ENCODE data around the gene MANF.

Gene MANF

GRCh38 chr3:51384726-51385473 lies at the start of gene MANF:
TSS of gene MANF (plus strand) at chr3:51385291. CDS start at chr3:51385343, 52 bp downstream.
- Histone ChIP-seq H3F3A (ENCODE audit: insufficient read depth) (peaks cover 37% of the 10 kb centered on the region), H3K4me3 (ENCODE audit: insufficient read depth, low read length, poor library complexity, severe bottlenecking) (peak within 1 kb of the TSS; percentile 91), H3K9me2 (replicated peaks; ENCODE audit: insufficient read depth, low read length) (no peaks in the 10 kb centered on the region), H3K9ac (ENCODE audit: low read length) (peak within 1 kb of the TSS; percentile 90), H2AFZ (ENCODE audit: low read depth, low read length, severe bottlenecking) (peak within 1 kb of the TSS; percentile 36), H3K27me3 (ENCODE audit: low read length) (no peaks in the 10 kb centered on the region), H3K9me3 (ENCODE audit: insufficient read depth, low read length) (no peaks in the 10 kb centered on the region), H3K4me2 (ENCODE audit: low read depth, low read length, poor library complexity, severe bottlenecking) (peak within 1 kb of the TSS; percentile 90), H4K20me1 (ENCODE audit: low read depth, low read length) (no peaks in the 10 kb centered on the region), H3K36me3 (ENCODE audit: low read length) (peaks cover 3% of the 10 kb centered on the region; the same call in 1 of the 2 replicates), H3K27ac (ENCODE audit: low read depth, low read length) (peak within 1 kb of the TSS; percentile 61), H3K79me2 (ENCODE audit: insufficient read depth, low read length) (peaks cover 29% of the 10 kb centered on the region)
- no peak for TF ChIP-seq CTCF (IDR thresholded peaks at IDR 0.05; ENCODE audit: insufficient read depth, low read length, poor library complexity, severe bottlenecking)
- TF ChIP-seq EZH2phosphoT487 (conservative IDR thresholded peaks at IDR 0.05; ENCODE audit: low read length) = no peak

GRCh38 chr3:51336261-51336660 lies 48.8 kb upstream of the MANF start:
- H3K4me2 ChIP-seq (ENCODE audit: low read depth, low read length, poor library complexity, severe bottlenecking) = no peak overlapping the region
- H3K9ac ChIP-seq (ENCODE audit: low read length) = no peak overlapping the region
- H3K36me3 ChIP-seq (ENCODE audit: low read length) = no peaks in the 10 kb centered on the region
- H3F3A ChIP-seq (ENCODE audit: insufficient read depth) = no peaks in the 10 kb centered on the region
- no peak for TF ChIP-seq CTCF (IDR thresholded peaks at IDR 0.05; ENCODE audit: insufficient read depth, low read length, poor library complexity, severe bottlenecking)
- no peak for TF ChIP-seq EZH2phosphoT487 (conservative IDR thresholded peaks at IDR 0.05; ENCODE audit: low read length)
- no peaks in the 10 kb centered on the region for H3K79me2 ChIP-seq (ENCODE audit: insufficient read depth, low read length)
- no peaks in the 10 kb centered on the region for H3K9me2 ChIP-seq (replicated peaks; ENCODE audit: insufficient read depth, low read length)
- no peak overlapping the region for H2AFZ ChIP-seq (ENCODE audit: low read depth, low read length, severe bottlenecking)
- H3K4me3 ChIP-seq (ENCODE audit: insufficient read depth, low read length, poor library complexity, severe bottlenecking) = no peak overlapping the region
- no peaks in the 10 kb centered on the region for H3K9me3 ChIP-seq (ENCODE audit: insufficient read depth, low read length)
- no peaks in the 10 kb centered on the region for H4K20me1 ChIP-seq (ENCODE audit: low read depth, low read length)
- no peak overlapping the region for H3K27ac ChIP-seq (ENCODE audit: low read depth, low read length)
- no peaks in the 10 kb centered on the region for H3K27me3 ChIP-seq (ENCODE audit: low read length)

- Histone ChIP-seq H4K20me1 (ENCODE audit: low read depth, low read length) (no peaks in the 10 kb centered on the region), H3K36me3 (ENCODE audit: low read length) (no peaks in the 10 kb centered on the region), H3K4me3 (ENCODE audit: insufficient read depth, low read length, poor library complexity, severe bottlenecking) (no peak overlapping the region), H3K27me3 (ENCODE audit: low read length) (no peaks in the 10 kb centered on the region), H3K4me2 (ENCODE audit: low read depth, low read length, poor library complexity, severe bottlenecking) (no peak overlapping the region), H3K79me2 (ENCODE audit: insufficient read depth, low read length) (no peaks in the 10 kb centered on the region), H3K27ac (ENCODE audit: low read depth, low read length) (no peak overlapping the region), H2AFZ (ENCODE audit: low read depth, low read length, severe bottlenecking) (no peak overlapping the region), H3K9me2 (replicated peaks; ENCODE audit: insufficient read depth, low read length) (no peaks in the 10 kb centered on the region), H3K9ac (ENCODE audit: low read length) (no peak overlapping the region), H3F3A (ENCODE audit: insufficient read depth) (no peaks in the 10 kb centered on the region), H3K9me3 (ENCODE audit: insufficient read depth, low read length) (no peaks in the 10 kb centered on the region)
- TF ChIP-seq EZH2phosphoT487 (conservative IDR thresholded peaks at IDR 0.05; ENCODE audit: low read length) (no peak), CTCF (IDR thresholded peaks at IDR 0.05; ENCODE audit: insufficient read depth, low read length, poor library complexity, severe bottlenecking) (no peak)
Observed at GRCh38 chr3:51337666-51338065, 47.4 kb upstream of the MANF start.

Data from SU-DHL-6 (cell line).